Type B pancreatic cell (in vitro differentiated cells): ENCODE results near the gene CCDC187. TPM values are rescaled to one million over a fixed set of nuclear protein-coding genes. Genes with fewer than 3 reads are reported as not detected.

Source experiments
- DNase-seq: peaks from one replicate; pipeline ENCODE4 v3.0.0; 2021; ENCODE audit warnings: mixed read lengths; ENCODE audit not compliant: unreplicated experiment; ENCODE audit errors: extremely low spot score
- H3K27ac Mint-ChIP-seq: 2 replicates; pipeline ENCODE4 v1.8.0; 2021; ENCODE audit warnings: mild to moderate bottlenecking, mixed read lengths
- H3K27me3 Mint-ChIP-seq: 2 replicates; pipeline ENCODE4 v1.8.0; 2021; ENCODE audit warnings: mixed read lengths
- H3K36me3 Mint-ChIP-seq: 2 replicates; pipeline ENCODE4 v1.8.0; 2021; ENCODE audit warnings: mixed read lengths
- H3K4me1 Mint-ChIP-seq: one replicate; pipeline ENCODE4 v1.8.0; 2021; ENCODE audit warnings: mixed read lengths; ENCODE audit not compliant: unreplicated experiment
- H3K4me3 Mint-ChIP-seq: 2 replicates; pipeline ENCODE4 v1.8.0; 2021; ENCODE audit warnings: mild to moderate bottlenecking, mixed read lengths
- H3K9me3 Mint-ChIP-seq: 2 replicates; pipeline ENCODE4 v1.8.0; 2021; ENCODE audit warnings: mixed read lengths
- CTCF ChIP-seq: fragments of 200-600 bp; sonication (generic); conservative IDR thresholded peaks from 2 replicates; pipeline ENCODE4 v1.5.0; 2021; ENCODE audit warnings: antibody characterized with exemption, mild to moderate bottlenecking
- total RNA-seq: library from RNA; stranded (reverse); gene quantifications from 2 replicates; pipeline ENCODE4 v1.2.1, GENCODE V29; 2021; ENCODE audit warnings: low replicate concordance

The CCDC187 gene
- total RNA-seq, 1 donor from 2014 or later = 0.70 TPM

- H3K4me1 Mint-ChIP-seq = no peaks in the 10 kb centered on the region
- H3K36me3 Mint-ChIP-seq = no peaks in the 10 kb centered on the region
- no peak overlapping the region for H3K4me3 Mint-ChIP-seq
- H3K9me3 Mint-ChIP-seq = no peaks in the 10 kb centered on the region
- no peaks in the 10 kb centered on the region for H3K27me3 Mint-ChIP-seq
- no peak for TF ChIP-seq CTCF
- DNase-seq = no peak
- no peak overlapping the region for H3K27ac Mint-ChIP-seq
Measured at GRCh38 chr9:136253246-136254130, 50.4 kb downstream of the CCDC187 start.

- H3K36me3 Mint-ChIP-seq = no peaks in the 10 kb centered on the region
- H3K27me3 Mint-ChIP-seq = no peaks in the 10 kb centered on the region
- no peaks in the 10 kb centered on the region for H3K9me3 Mint-ChIP-seq
- H3K4me3 Mint-ChIP-seq = no peak overlapping the region
- TF ChIP-seq CTCF = no peak
- no peak for DNase-seq
- H3K27ac Mint-ChIP-seq = no peak overlapping the region
- H3K4me1 Mint-ChIP-seq = no peaks in the 10 kb centered on the region
Measured at GRCh38 chr9:136252846-136253245, 51.0 kb downstream of the CCDC187 start.

GRCh38 chr9:136252281-136252680 lies 51.6 kb downstream of the CCDC187 start:
- no peak overlapping the region for H3K27ac Mint-ChIP-seq
- H3K4me1 Mint-ChIP-seq = no peaks in the 10 kb centered on the region
- no peak for DNase-seq
- no peaks in the 10 kb centered on the region for H3K36me3 Mint-ChIP-seq
- H3K27me3 Mint-ChIP-seq = peaks cover 4% of the 10 kb centered on the region
- no peak for TF ChIP-seq CTCF
- H3K4me3 Mint-ChIP-seq = no peak overlapping the region
- no peaks in the 10 kb centered on the region for H3K9me3 Mint-ChIP-seq

- no peak overlapping the region for H3K27ac Mint-ChIP-seq
- no peaks in the 10 kb centered on the region for H3K9me3 Mint-ChIP-seq
- H3K4me1 Mint-ChIP-seq = no peaks in the 10 kb centered on the region
- no peaks in the 10 kb centered on the region for H3K36me3 Mint-ChIP-seq
- no peak for TF ChIP-seq CTCF
- H3K4me3 Mint-ChIP-seq = no peak overlapping the region
- no peak for DNase-seq
- peaks cover 4% of the 10 kb centered on the region for H3K27me3 Mint-ChIP-seq
Measured at GRCh38 chr9:136251264-136252115, 52.4 kb downstream of the CCDC187 start.

GRCh38 chr9:136250676-136251075 lies 53.2 kb downstream of the CCDC187 start:
- Mint-ChIP-seq H3K9me3 (no peaks in the 10 kb centered on the region), H3K36me3 (no peaks in the 10 kb centered on the region), H3K27me3 (peaks cover 4% of the 10 kb centered on the region), H3K4me1 (no peaks in the 10 kb centered on the region), H3K27ac (no peak overlapping the region), H3K4me3 (no peak overlapping the region)
- DNase-seq = no peak
- no peak for TF ChIP-seq CTCF
